SK-N-SH treated with all-trans-retinoic acid at 6 μM for 48 hours (cell line): Measurements from ENCODE around the gene TNXB.
"Not testable (repeated sequence)": the region's sequence is repeated elsewhere in the genome, so short reads cannot be mapped to it uniquely, and the experiment has no call there.

Source experiments
- CREB5 ChIP-seq: fragments of 250-450 bp; sonication (Bioruptor Pico); IDR thresholded peaks from 2 replicates; pipeline ENCODE4 v1.5.1; 2020; ENCODE audit warnings: low read depth, mild to moderate bottlenecking, moderate library complexity
- GLIS3 ChIP-seq: fragments of 250-450 bp; sonication (Bioruptor Pico); IDR thresholded peaks from 2 replicates; pipeline ENCODE4 v1.5.0; 2020; ENCODE audit warnings: mild to moderate bottlenecking, moderate library complexity
- ISL1 ChIP-seq: fragments of 250-450 bp; sonication (Bioruptor Pico); IDR thresholded peaks from 2 replicates; pipeline ENCODE4 v2.1.2; 2022; ENCODE audit warnings: mild to moderate bottlenecking, moderate library complexity
- PATZ1 ChIP-seq: fragments of 250-450 bp; sonication (Bioruptor Pico); IDR thresholded peaks from 2 replicates; pipeline ENCODE4 v1.8.0; 2020; ENCODE audit warnings: mild to moderate bottlenecking, moderate library complexity, borderline replicate concordance
- RARB ChIP-seq: fragments of 250-450 bp; sonication (Bioruptor Pico); IDR thresholded peaks from 2 replicates; pipeline ENCODE4 v1.8.0; 2021; ENCODE audit warnings: mild to moderate bottlenecking, moderate library complexity
- ZFP3 ChIP-seq: fragments of 250-450 bp; sonication (Bioruptor Pico); IDR thresholded peaks from 2 replicates; pipeline ENCODE4 v1.5.0; 2020; ENCODE audit warnings: mild to moderate bottlenecking, moderate library complexity
- ZNF70 ChIP-seq: fragments of 450-650 bp; formaldehyde crosslinking; IDR thresholded peaks from 2 replicates; pipeline ENCODE4 v1.5.0; 2020; ENCODE audit warnings: mild to moderate bottlenecking, moderate library complexity

GRCh38 chr6:32049736-32050135, 59.4 kb downstream of the TNXB start:
- not testable (repeated sequence) for TF ChIP-seq GLIS3; PATZ1 (CRISPR knock-in tag); RARB; ZNF70 (CRISPR knock-in tag); ISL1; ZFP3; CREB5 (CRISPR knock-in tag)
